IMR-90 (cell line): Measurements from ENCODE around the gene DMD. TPM values are rescaled to one million over a fixed set of nuclear protein-coding genes. Genes with fewer than 3 reads are reported as not detected.

Source experiments
- ATAC-seq: fragments of 200-7000 bp; cut with Tn5 transposase; 2 replicates; pipeline ENCODE4 v1.9.1; 2020; ENCODE audit warnings: low read depth, mild to moderate bottlenecking, moderate library complexity
- BruUV-seq: library from RNA; stranded (reverse); fragments of 400-500 nt; replicated peaks from 2 replicates; lab custom pipeline; 2021; lab: Mats Ljungman, UMichigan
- CTCF ChIA-PET: fragments of 300-600 bp; formaldehyde crosslinking; extraction: SDS; loops from one replicate; lab custom pipeline; 2021; ENCODE audit warnings: antibody characterized with exemption; lab: Yijun Ruan, JAX
- POLR2A ChIA-PET: fragments of 300-600 bp; sonication (Branson Sonifier 250); formaldehyde crosslinking; loops from one replicate; lab custom pipeline; 2022; ENCODE audit warnings: antibody characterized with exemption; ENCODE audit not compliant: unreplicated experiment; lab: Charles Lee
- DNase-seq: peaks from one replicate; pipeline ENCODE4 v3.0.0; 2013
- H2AFZ ChIP-seq: replicated peaks from 2 replicates; pipeline ENCODE3; 2013; ENCODE audit warnings: low read length, mild to moderate bottlenecking; ENCODE audit not compliant: poor library complexity
- H2AK5ac ChIP-seq: 2 replicates; pipeline ENCODE4 v1.6.1; 2013; ENCODE audit warnings: low read depth, low read length, inconsistent platforms
- H2AK9ac ChIP-seq: replicated peaks from 2 replicates; pipeline ENCODE3; 2013; ENCODE audit warnings: mild to moderate bottlenecking, low read depth, low read length, moderate library complexity; ENCODE audit not compliant: poor library complexity
- H2BK120ac ChIP-seq: 2 replicates; pipeline ENCODE4 v1.6.1; 2013; ENCODE audit warnings: low read depth, low read length, inconsistent platforms
- H2BK15ac ChIP-seq: 3 replicates; pipeline ENCODE4 v1.6.1; 2013; ENCODE audit warnings: low read depth, low read length, inconsistent platforms
- H2BK20ac ChIP-seq: 2 replicates; pipeline ENCODE4 v1.6.1; 2013; ENCODE audit warnings: low read depth, mild to moderate bottlenecking, inconsistent platforms, low read length, moderate library complexity
- H2BK5ac ChIP-seq: 2 replicates; pipeline ENCODE4 v1.6.1; 2013; ENCODE audit warnings: mild to moderate bottlenecking, low read depth, low read length, inconsistent platforms; ENCODE audit not compliant: poor library complexity, severe bottlenecking
- H3K14ac ChIP-seq: replicated peaks from 2 replicates; pipeline ENCODE4 v1.6.1; 2013; ENCODE audit warnings: low read depth, low read length, inconsistent platforms
- H3K18ac ChIP-seq: 2 replicates; pipeline ENCODE4 v1.6.1; 2013; ENCODE audit warnings: low read depth, low read length, control low read depth
- H3K23ac ChIP-seq: 2 replicates; pipeline ENCODE4 v1.6.1; 2013; ENCODE audit warnings: low read depth, low read length, inconsistent platforms
- H3K27ac ChIP-seq: 2 replicates; pipeline ENCODE4 v1.5.1; 2013; ENCODE audit warnings: mild to moderate bottlenecking, control low read depth, low read length; ENCODE audit not compliant: insufficient read depth
- H3K27me3 ChIP-seq: 2 replicates; pipeline ENCODE4 v1.6.1; 2013; ENCODE audit warnings: low read length; ENCODE audit not compliant: control insufficient read depth, insufficient read depth
- H3K36me3 ChIP-seq: 2 replicates; pipeline ENCODE4 v1.6.1; 2013; ENCODE audit warnings: low read length, mixed read lengths; ENCODE audit not compliant: control insufficient read depth, insufficient read depth
- H3K4ac ChIP-seq: 2 replicates; pipeline ENCODE4 v1.6.1; 2013; ENCODE audit warnings: low read depth, low read length, inconsistent platforms
- H3K4me1 ChIP-seq: 2 replicates; pipeline ENCODE4 v1.6.1; 2013; ENCODE audit warnings: low read length, mixed read lengths; ENCODE audit not compliant: control insufficient read depth, insufficient read depth
- H3K4me2 ChIP-seq: 2 replicates; pipeline ENCODE4 v1.6.1; 2013; ENCODE audit warnings: low read depth, mild to moderate bottlenecking, control low read depth, low read length, moderate library complexity
- H3K4me3 ChIP-seq: 2 replicates; pipeline ENCODE4 v1.5.1; 2013; ENCODE audit warnings: low read depth, mild to moderate bottlenecking, control low read depth, low read length, moderate library complexity; ENCODE audit not compliant: insufficient read depth
- H3K56ac ChIP-seq: 2 replicates; pipeline ENCODE4 v1.6.1; 2013; ENCODE audit warnings: low read length, inconsistent platforms; ENCODE audit not compliant: insufficient read depth; ENCODE audit errors: extremely low read depth
- H3K79me1 ChIP-seq, 2 experiments: 2 replicates each; pipeline ENCODE4 v1.6.1; 2013; ENCODE audit warnings: low read length in 2 of 2, inconsistent platforms in 1 of 2, low read depth in 1 of 2
- H3K9ac ChIP-seq: 2 replicates; pipeline ENCODE4 v1.6.1; 2013; ENCODE audit warnings: low read depth, low read length, control low read depth
- H3K9me1 ChIP-seq: 2 replicates; pipeline ENCODE4 v1.6.1; 2013; ENCODE audit warnings: low read length, inconsistent platforms; ENCODE audit not compliant: insufficient read depth
- H3K9me3 ChIP-seq: 2 replicates; pipeline ENCODE4 v1.6.1; 2013; ENCODE audit warnings: low read length; ENCODE audit not compliant: control insufficient read depth, insufficient read depth
- H4K20me1 ChIP-seq: 2 replicates; pipeline ENCODE4 v1.6.1; 2013; ENCODE audit warnings: low read length, inconsistent platforms; ENCODE audit not compliant: insufficient read depth
- H4K5ac ChIP-seq: 2 replicates; pipeline ENCODE4 v1.6.1; 2013; ENCODE audit warnings: mild to moderate bottlenecking, low read depth, low read length, control low read depth
- H4K8ac ChIP-seq, 2 experiments: 2 replicates each; pipeline ENCODE4 v1.6.1; 2013; ENCODE audit warnings: low read depth in 2 of 2, low read length in 2 of 2, control low read depth in 1 of 2, inconsistent platforms in 1 of 2
- H4K91ac ChIP-seq: 2 replicates; pipeline ENCODE4 v1.6.1; 2013; ENCODE audit warnings: low read depth, low read length, inconsistent platforms; ENCODE audit not compliant: insufficient read depth
- BHLHE40 ChIP-seq: fragments of 150-350 bp; IDR thresholded peaks from 2 replicates; pipeline ENCODE4 v1.6.1; 2016; ENCODE audit warnings: mild to moderate bottlenecking, low read depth, low read length
- CEBPB ChIP-seq: IDR thresholded peaks from 2 replicates; pipeline ENCODE4 v1.6.1; 2012; ENCODE audit warnings: low read depth, low read length, improper control_type of control experiment
- CHD1 ChIP-seq: IDR thresholded peaks from 2 replicates; pipeline ENCODE4 v1.6.1; 2012; ENCODE audit warnings: low read depth, low read length, improper control_type of control experiment
- MAFK ChIP-seq: IDR thresholded peaks from 2 replicates; pipeline ENCODE4 v1.6.1; 2012; ENCODE audit warnings: low read depth, low read length, improper control_type of control experiment
- MAZ ChIP-seq: IDR thresholded peaks from 2 replicates; pipeline ENCODE4 v1.6.1; 2012; ENCODE audit warnings: low read depth, mild to moderate bottlenecking, low read length, improper control_type of control experiment, moderate library complexity, borderline replicate concordance
- MXI1 ChIP-seq: IDR thresholded peaks from 2 replicates; pipeline ENCODE4 v1.6.1; 2012; ENCODE audit warnings: low read depth, mild to moderate bottlenecking, low read length, moderate library complexity, borderline replicate concordance
- POLR2A ChIP-seq: IDR thresholded peaks from 2 replicates; pipeline ENCODE4 v1.6.1; 2012; ENCODE audit warnings: mild to moderate bottlenecking, low read depth, low read length
- RCOR1 ChIP-seq: IDR thresholded peaks from 2 replicates; pipeline ENCODE4 v1.6.1; 2012; ENCODE audit warnings: mild to moderate bottlenecking, low read length, improper control_type of control experiment; ENCODE audit not compliant: insufficient replicate concordance
- RFX5 ChIP-seq: IDR thresholded peaks from 2 replicates; pipeline ENCODE4 v1.8.0; 2012; ENCODE audit warnings: low read depth, mild to moderate bottlenecking, low read length, moderate library complexity
- SMC3 ChIP-seq: fragments of 150-350 bp; IDR thresholded peaks from 2 replicates; pipeline ENCODE4 v1.6.1; 2016; ENCODE audit warnings: low read depth, mild to moderate bottlenecking, antibody characterized with exemption, low read length, moderate library complexity
- WGBS, 2 experiments: methylation state at CpG; one replicate each; pipeline versions ENCODE4 v1.1.5 to v1.1.7; 2013; ENCODE audit warnings: missing lambda C conversion rate in 2 of 2; ENCODE audit not compliant: insufficient read length in 1 of 2; ENCODE audit errors: extremely low coverage in 2 of 2; 5-methylcytosine and 5-hydroxymethylcytosine counted together
- dilution Hi-C: fragments of 300-500 bp; cut with HindIII; formaldehyde crosslinking; loops from one replicate; pipeline ENCODE4 v1.14.3; 2018; ENCODE audit warnings: low sequenced_read_pairs; ENCODE audit not compliant: unreplicated experiment
- in situ Hi-C: fragments of 300-500 bp; cut with MboI; formaldehyde crosslinking; loops from 3 replicates; pipeline ENCODE4 v1.14.3; 2019; ENCODE audit warnings: low sequenced_read_pairs, inconsistent platforms, mixed read lengths
- intact Hi-C: fragments of 100-400 bp; cut with micrococcal nuclease; formaldehyde crosslinking; loops from 2 replicates; pipeline ENCODE4 v1.10.0; 2022
- polyA plus RNA-seq, 3 experiments: library from polyadenylated mRNA; depleted of rRNA; stranded (reverse); fragments of >200 nt; gene quantifications; 2 replicates each; pipeline ENCODE4 v1.2.3, GENCODE V29; 2012; ENCODE audit warnings: low replicate concordance in 1 of 3
- total RNA-seq: library from RNA; depleted of rRNA; stranded (reverse); fragments of >200 nt; gene quantifications from 2 replicates; pipeline ENCODE4 v1.2.3, GENCODE V29; 2012
- TF ChIP-seq, protein P1 (sequence below): conservative IDR thresholded peaks from 2 replicates; pipeline ENCODE4 v1.5.1; 2012; ENCODE audit warnings: mild to moderate bottlenecking, low read depth, low read length, improper control_type of control experiment

DMD gene
- total and polyA plus RNA-seq, 2 of the 4 experiments (the other 2 are of a cell fraction), result 6.6 to 11.8 TPM

DNA sequence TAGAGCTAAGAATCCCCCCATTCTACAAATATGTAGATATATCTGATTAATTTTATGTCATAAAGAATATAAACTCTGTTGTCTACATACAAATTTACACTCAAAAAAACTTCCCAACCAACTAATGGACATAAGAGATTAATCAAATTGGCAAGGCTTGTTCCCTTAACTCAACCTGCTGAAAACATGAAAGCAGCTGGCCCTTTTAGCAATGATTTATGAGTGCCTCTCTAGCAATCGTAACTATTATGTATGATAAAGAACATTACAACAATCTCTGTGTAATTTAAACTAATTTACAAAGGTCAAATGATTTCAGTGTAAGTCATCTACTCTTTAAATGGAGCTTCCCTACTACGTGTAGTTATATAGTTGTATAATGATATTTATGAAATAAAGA, 2056.4 kb downstream of the DMD start:
- no TSS peak for BruUV-seq
- dilution Hi-C loops, result no loop called here
- POLR2A ChIA-PET, result no interaction called here

More for the DNA sequence above, 2056.4 kb downstream of the DMD start:
- Histone ChIP-seq H3K79me1 (no peaks in the 10 kb centered on the region), H3K23ac (no peak overlapping the region), H2AK5ac (no peak overlapping the region), H2BK5ac (no peak overlapping the region), H4K5ac (no peak overlapping the region), H3K9me1 (no peaks in the 10 kb centered on the region), H2BK15ac (no peak overlapping the region), H3K36me3 (no peaks in the 10 kb centered on the region), H3K14ac (no peak overlapping the region), H2AK9ac (no peak overlapping the region), H4K91ac (no peak overlapping the region), H3K18ac (no peak overlapping the region), H2BK20ac (no peak overlapping the region), H4K20me1 (no peaks in the 10 kb centered on the region), H3K4me2 (no peak overlapping the region), H3K9ac (no peak overlapping the region), H2AFZ (no peak overlapping the region), H3K4me1 (no peaks in the 10 kb centered on the region), H3K4me3 (no peak overlapping the region), H3K27me3 (no peaks in the 10 kb centered on the region), H3K56ac (no peak overlapping the region), H3K9me3 (no peaks in the 10 kb centered on the region), H3K27ac (no peak overlapping the region), H4K8ac (no peak overlapping the region), H2BK120ac (no peak overlapping the region), H3K4ac (no peak overlapping the region)
- CTCF ChIA-PET, result no interaction called here
- intact Hi-C loops (no loop called here), in situ Hi-C loops (no loop called here)
- ATAC-seq (no peak), DNase-seq (no peak)
- no CpG with 5 or more reads among the region's 2 CpGs for WGBS, 2 experiments
- TF ChIP-seq RCOR1 (no peak), RFX5 (no peak), POLR2A (no peak), CHD1 (no peak), BHLHE40 (no peak), MAZ (no peak), MAFK (no peak), CEBPB (no peak), SMC3 (no peak), MXI1 (no peak)
- TF ChIP-seq, protein P1, sequence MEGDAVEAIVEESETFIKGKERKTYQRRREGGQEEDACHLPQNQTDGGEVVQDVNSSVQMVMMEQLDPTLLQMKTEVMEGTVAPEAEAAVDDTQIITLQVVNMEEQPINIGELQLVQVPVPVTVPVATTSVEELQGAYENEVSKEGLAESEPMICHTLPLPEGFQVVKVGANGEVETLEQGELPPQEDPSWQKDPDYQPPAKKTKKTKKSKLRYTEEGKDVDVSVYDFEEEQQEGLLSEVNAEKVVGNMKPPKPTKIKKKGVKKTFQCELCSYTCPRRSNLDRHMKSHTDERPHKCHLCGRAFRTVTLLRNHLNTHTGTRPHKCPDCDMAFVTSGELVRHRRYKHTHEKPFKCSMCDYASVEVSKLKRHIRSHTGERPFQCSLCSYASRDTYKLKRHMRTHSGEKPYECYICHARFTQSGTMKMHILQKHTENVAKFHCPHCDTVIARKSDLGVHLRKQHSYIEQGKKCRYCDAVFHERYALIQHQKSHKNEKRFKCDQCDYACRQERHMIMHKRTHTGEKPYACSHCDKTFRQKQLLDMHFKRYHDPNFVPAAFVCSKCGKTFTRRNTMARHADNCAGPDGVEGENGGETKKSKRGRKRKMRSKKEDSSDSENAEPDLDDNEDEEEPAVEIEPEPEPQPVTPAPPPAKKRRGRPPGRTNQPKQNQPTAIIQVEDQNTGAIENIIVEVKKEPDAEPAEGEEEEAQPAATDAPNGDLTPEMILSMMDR, result no peak
